ENCODE data around the gene MRPS34. TPM values are rescaled to one million over a fixed set of nuclear protein-coding genes. Genes with fewer than 3 reads are reported as not detected.

Gene MRPS34
- polyA plus RNA-seq, 5 donors, result 51.5 to 82.1 (median 57.4) TPM

GRCh38 chr16:1732071-1732470 lies 40.9 kb downstream of the MRPS34 start:
- no peak for DNase-seq

- DNase-seq, result no peak
These were observed 41.3 kb downstream of the MRPS34 start for GRCh38 chr16:1731603-1732002.

GRCh38 chr16:1731073-1731472 lies 41.9 kb downstream of the MRPS34 start:
- DNase-seq, result no peak

- no peak for DNase-seq
These were observed 43.5 kb downstream of the MRPS34 start for GRCh38 chr16:1729445-1729844.

GRCh38 chr16:1729026-1729425 lies 43.9 kb downstream of the MRPS34 start:
- DNase-seq, result no peak

GRCh38 chr16:1727651-1728624 lies 45.0 kb downstream of the MRPS34 start:
- no peak for DNase-seq

- DNase-seq, result no peak
These were observed 46.1 kb downstream of the MRPS34 start for GRCh38 chr16:1726661-1727502.

GRCh38 chr16:1724491-1724890 lies 48.4 kb downstream of the MRPS34 start:
- DNase-seq, result no peak

GRCh38 chr16:1723450-1724147 lies 49.3 kb downstream of the MRPS34 start:
- no peak for DNase-seq

Other genes with a start within 250 kb of the MRPS34 start
- gene TMEM204, start 239.5 kb downstream of the MRPS34 start, polyA plus RNA-seq (ENCODE audit: insufficient read depth in 1 of 5, insufficient read length in 5 of 5, low replicate concordance in 1 of 5), result 10 to 100 TPM; 15.3 to 25.1 (median 17.9) TPM
- gene IFT140, start 161.1 kb downstream of the MRPS34 start, polyA plus RNA-seq (ENCODE audit: insufficient read depth in 1 of 5, insufficient read length in 5 of 5, low replicate concordance in 1 of 5), result 10 to 100 TPM; 26.8 to 36.6 (median 28.8) TPM
- gene CRAMP1, start 160.8 kb downstream of the MRPS34 start, polyA plus RNA-seq (ENCODE audit: insufficient read depth in 1 of 5, insufficient read length in 5 of 5, low replicate concordance in 1 of 5), result 10 to 100 TPM; 19.7 to 27.7 (median 24.5) TPM
- 10 to 100 TPM; 64.2 to 77.3 (median 73.7) TPM for gene JPT2, start 94.9 kb downstream of the MRPS34 start, polyA plus RNA-seq (ENCODE audit: insufficient read depth in 1 of 5, insufficient read length in 5 of 5, low replicate concordance in 1 of 5)
- 10 to 100 TPM; 45.3 to 74.0 (median 61.9) TPM for gene MAPK8IP3, start 66.9 kb downstream of the MRPS34 start, polyA plus RNA-seq (ENCODE audit: insufficient read depth in 1 of 5, insufficient read length in 5 of 5, low replicate concordance in 1 of 5)
- gene NME3, start 1.6 kb downstream of the MRPS34 start, polyA plus RNA-seq (ENCODE audit: insufficient read depth in 1 of 5, insufficient read length in 5 of 5, low replicate concordance in 1 of 5), result 10 to 100 TPM; 16.6 to 56.6 (median 30.3) TPM
- gene EME2, start 324 bp downstream of the MRPS34 start, polyA plus RNA-seq (ENCODE audit: insufficient read depth in 1 of 5, insufficient read length in 5 of 5, low replicate concordance in 1 of 5), result 10 to 100 TPM in 1 of 5 donors, 1 to 10 TPM in 4; 6.7 to 10.5 (median 7.8) TPM
- 10 to 100 TPM; 24.0 to 47.3 (median 35.9) TPM for gene SPSB3, start 9.4 kb upstream of the MRPS34 start, polyA plus RNA-seq (ENCODE audit: insufficient read depth in 1 of 5, insufficient read length in 5 of 5, low replicate concordance in 1 of 5)
- gene NUBP2, start 9.8 kb upstream of the MRPS34 start, polyA plus RNA-seq (ENCODE audit: insufficient read depth in 1 of 5, insufficient read length in 5 of 5, low replicate concordance in 1 of 5), result 10 to 100 TPM; 26.4 to 71.8 (median 40.8) TPM
- 1 to 10 TPM; 1.1 to 4.2 (median 2.4) TPM for gene IGFALS, start 20.6 kb upstream of the MRPS34 start, polyA plus RNA-seq (ENCODE audit: insufficient read depth in 1 of 5, insufficient read length in 5 of 5, low replicate concordance in 1 of 5)
- 10 to 100 TPM; 20.1 to 32.2 (median 26.6) TPM for gene HAGH, start 53.7 kb upstream of the MRPS34 start, polyA plus RNA-seq (ENCODE audit: insufficient read depth in 1 of 5, insufficient read length in 5 of 5, low replicate concordance in 1 of 5)
- 10 to 100 TPM; 16.2 to 25.2 (median 16.9) TPM for gene FAHD1, start 54.1 kb upstream of the MRPS34 start, polyA plus RNA-seq (ENCODE audit: insufficient read depth in 1 of 5, insufficient read length in 5 of 5, low replicate concordance in 1 of 5)
- under 1 TPM; 0.23 to 0.86 (median 0.51) TPM for gene MEIOB, start 99.0 kb upstream of the MRPS34 start, polyA plus RNA-seq (ENCODE audit: insufficient read depth in 1 of 5, insufficient read length in 5 of 5, low replicate concordance in 1 of 5)
- under 1 TPM; 0.09 to 0.40 (median 0.18) TPM for gene HS3ST6, start 145.3 kb upstream of the MRPS34 start, polyA plus RNA-seq (ENCODE audit: insufficient read depth in 1 of 5, insufficient read length in 5 of 5, low replicate concordance in 1 of 5)
- 10 to 100 TPM; 11.8 to 22.8 (median 14.9) TPM for gene MSRB1, start 170.1 kb upstream of the MRPS34 start, polyA plus RNA-seq (ENCODE audit: insufficient read depth in 1 of 5, insufficient read length in 5 of 5, low replicate concordance in 1 of 5)
- gene RPL3L, start 181.6 kb upstream of the MRPS34 start, polyA plus RNA-seq (ENCODE audit: insufficient read depth in 1 of 5, insufficient read length in 5 of 5, low replicate concordance in 1 of 5), result 1 to 10 TPM in 1 of 5 donors, under 1 TPM in 4; 0.05 to 2.0 (median 0.18) TPM
- gene NDUFB10, start 186.4 kb upstream of the MRPS34 start, polyA plus RNA-seq (ENCODE audit: insufficient read depth in 1 of 5, insufficient read length in 5 of 5, low replicate concordance in 1 of 5), result 100 to 1,000 TPM in 1 of 5 donors, 10 to 100 TPM in 4; 78.0 to 123 (median 87.7) TPM
- gene RPS2, start 191.7 kb upstream of the MRPS34 start, polyA plus RNA-seq (ENCODE audit: insufficient read depth in 1 of 5, insufficient read length in 5 of 5, low replicate concordance in 1 of 5), result 1,000 to 10,000 TPM; 2,201 to 2,837 (median 2,396) TPM
- gene RNF151, start 193.7 kb upstream of the MRPS34 start, polyA plus RNA-seq (ENCODE audit: insufficient read depth in 1 of 5, insufficient read length in 5 of 5, low replicate concordance in 1 of 5), result under 1 TPM in 1 of 5 donors, not detected in 4; 0.13 TPM
- 10 to 100 TPM; 22.8 to 42.3 (median 28.9) TPM for gene TBL3, start 198.9 kb upstream of the MRPS34 start, polyA plus RNA-seq (ENCODE audit: insufficient read depth in 1 of 5, insufficient read length in 5 of 5, low replicate concordance in 1 of 5)
- under 1 TPM in 4 of 5 donors, not detected in 1; 0.18 to 0.57 (median 0.39) TPM for gene NOXO1, start 208.3 kb upstream of the MRPS34 start, polyA plus RNA-seq (ENCODE audit: insufficient read depth in 1 of 5, insufficient read length in 5 of 5, low replicate concordance in 1 of 5)
- 10 to 100 TPM; 17.0 to 28.1 (median 21.1) TPM for gene GFER, start 211.1 kb upstream of the MRPS34 start, polyA plus RNA-seq (ENCODE audit: insufficient read depth in 1 of 5, insufficient read length in 5 of 5, low replicate concordance in 1 of 5)
- under 1 TPM; 0.46 to 0.80 (median 0.65) TPM for gene SYNGR3, start 216.8 kb upstream of the MRPS34 start, polyA plus RNA-seq (ENCODE audit: insufficient read depth in 1 of 5, insufficient read length in 5 of 5, low replicate concordance in 1 of 5)
- gene ZNF598, start 236.7 kb upstream of the MRPS34 start, polyA plus RNA-seq (ENCODE audit: insufficient read depth in 1 of 5, insufficient read length in 5 of 5, low replicate concordance in 1 of 5), result 10 to 100 TPM; 11.9 to 32.1 (median 19.9) TPM
- 1 to 10 TPM; 1.1 to 7.9 (median 2.3) TPM for gene NPW, start 246.7 kb upstream of the MRPS34 start, polyA plus RNA-seq (ENCODE audit: insufficient read depth in 1 of 5, insufficient read length in 5 of 5, low replicate concordance in 1 of 5)